GM19438 (cell line): ENCODE results near the gene DHCR7.
A peak's percentile ranks its signal among the peaks of the same experiment; 100 is the strongest.

ENCODE experiments used
- ATAC-seq: cut with Tn5 transposase; IDR thresholded peaks from one replicate; pipeline ENCODE4 v1.9.1; 2021; ENCODE audit warnings: low read depth; ENCODE audit not compliant: unreplicated experiment

DHCR7 gene

GRCh38 chr11:71458146-71459070 lies 10.2 kb upstream of the DHCR7 start:
- ATAC-seq, result no peak

DNA sequence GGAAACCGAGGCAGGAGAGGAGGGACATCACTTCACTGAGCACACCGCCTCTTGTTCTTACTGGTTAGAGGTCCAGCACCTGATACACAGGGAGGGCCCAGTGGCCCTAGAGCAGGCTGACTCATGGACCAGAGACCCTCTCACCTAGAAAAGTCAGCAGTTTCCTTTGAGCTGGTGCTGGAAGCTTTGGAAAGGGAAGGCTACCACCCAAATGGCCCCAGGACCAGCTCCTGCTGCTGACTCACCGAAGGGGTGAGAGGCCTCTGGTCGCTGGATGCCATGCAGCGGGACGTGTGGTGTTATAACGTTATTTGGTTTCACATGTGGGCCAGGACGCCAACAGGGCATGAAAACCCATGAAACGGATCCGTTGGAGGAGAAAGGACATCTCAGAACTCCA lies 8.6 kb upstream of the DHCR7 start:
- no peak for ATAC-seq

GRCh38 chr11:71456294-71456693 lies 8.1 kb upstream of the DHCR7 start:
- ATAC-seq, result no peak

GRCh38 chr11:71454470-71455113 lies 6.4 kb upstream of the DHCR7 start:
- no peak for ATAC-seq

- no peak for ATAC-seq
Observed at GRCh38 chr11:71453918-71454304, 5.7 kb upstream of the DHCR7 start.

DNA sequence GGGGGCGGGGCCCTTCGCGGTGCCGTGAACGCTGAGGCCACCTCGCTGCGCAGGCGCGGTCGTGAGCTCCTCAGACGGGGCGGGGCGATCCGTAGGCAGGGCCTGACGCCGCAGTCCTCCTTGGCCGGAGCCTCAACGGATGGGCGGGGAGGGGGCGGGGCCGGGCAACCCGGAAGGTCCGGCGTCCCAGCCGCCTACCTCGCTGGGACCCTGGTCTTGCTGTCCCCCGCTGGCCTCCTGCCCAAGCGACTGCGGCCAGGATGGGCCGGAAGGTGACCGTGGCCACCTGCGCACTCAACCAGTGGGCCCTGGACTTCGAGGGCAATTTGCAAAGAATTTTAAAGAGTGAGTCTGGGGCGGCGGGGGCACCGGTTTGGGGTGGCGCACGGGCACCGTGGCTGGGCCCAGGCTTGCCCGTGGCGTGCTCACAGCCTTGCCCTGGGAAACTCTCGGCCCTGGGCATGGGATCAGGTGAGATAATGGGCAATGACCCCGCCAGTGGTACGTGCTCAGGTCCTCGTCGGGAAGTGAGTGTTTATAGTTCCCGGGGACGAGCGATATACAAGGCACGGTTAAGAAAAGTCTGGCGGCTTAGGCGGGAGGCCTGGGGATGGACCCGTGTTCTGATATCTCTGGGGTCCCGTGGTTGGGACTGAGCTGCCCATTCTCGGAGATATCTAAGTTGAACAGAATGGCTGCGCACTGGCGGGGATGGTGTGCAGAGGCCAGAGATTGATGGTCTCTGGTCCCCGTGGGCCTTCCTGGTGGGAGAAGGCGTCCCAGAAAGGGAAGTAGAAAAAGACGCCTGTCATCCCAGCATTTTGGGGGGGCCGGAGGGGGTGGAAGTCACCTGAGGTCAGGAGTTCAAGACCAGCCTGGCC lies 5.1 kb upstream of the DHCR7 start, which contains the start of gene NADSYN1:
TSS of gene NADSYN1 (plus strand) at position 167 of the 881 bp plus-strand sequence. CDS start at position 261, 94 bp downstream.
- ATAC-seq, result peak; percentile 53

- no peak for ATAC-seq
Observed at GRCh38 chr11:71452199-71453036, 4.2 kb upstream of the DHCR7 start.

GRCh38 chr11:71451596-71452198 lies 3.5 kb upstream of the DHCR7 start:
- no peak for ATAC-seq

- no peak for ATAC-seq
Observed at GRCh38 chr11:71450939-71451338, 2.7 kb upstream of the DHCR7 start.

- no peak for ATAC-seq
Observed at GRCh38 chr11:71450507-71450906, 2.3 kb upstream of the DHCR7 start.

- no peak for ATAC-seq
Observed at GRCh38 chr11:71449596-71449995, 1.4 kb upstream of the DHCR7 start.

DNA sequence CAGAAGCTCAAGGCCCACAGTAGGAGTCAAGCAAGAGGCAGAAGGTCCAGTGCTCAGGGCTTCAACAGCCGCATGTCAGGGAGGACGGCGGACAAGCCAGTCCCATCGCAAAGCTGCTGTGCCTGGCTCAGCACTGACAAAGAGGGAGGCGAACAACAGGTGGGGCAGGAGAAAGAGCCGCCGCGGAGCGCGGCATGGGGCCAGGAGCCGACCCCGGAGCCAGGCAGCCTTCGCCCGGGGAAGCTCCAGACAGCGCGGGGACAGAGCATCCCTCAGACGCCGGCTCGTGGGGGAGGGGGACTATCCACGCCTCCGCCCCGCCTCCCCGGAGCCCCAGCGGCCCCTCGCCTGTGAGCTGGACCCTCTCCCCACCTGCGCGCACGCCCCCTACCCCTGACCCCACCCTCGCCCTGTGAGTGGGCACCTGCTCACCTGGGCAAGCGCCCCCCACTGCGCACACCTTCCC lies 369 bp downstream of the DHCR7 start:
- ATAC-seq, result peak; percentile 14

DNA sequence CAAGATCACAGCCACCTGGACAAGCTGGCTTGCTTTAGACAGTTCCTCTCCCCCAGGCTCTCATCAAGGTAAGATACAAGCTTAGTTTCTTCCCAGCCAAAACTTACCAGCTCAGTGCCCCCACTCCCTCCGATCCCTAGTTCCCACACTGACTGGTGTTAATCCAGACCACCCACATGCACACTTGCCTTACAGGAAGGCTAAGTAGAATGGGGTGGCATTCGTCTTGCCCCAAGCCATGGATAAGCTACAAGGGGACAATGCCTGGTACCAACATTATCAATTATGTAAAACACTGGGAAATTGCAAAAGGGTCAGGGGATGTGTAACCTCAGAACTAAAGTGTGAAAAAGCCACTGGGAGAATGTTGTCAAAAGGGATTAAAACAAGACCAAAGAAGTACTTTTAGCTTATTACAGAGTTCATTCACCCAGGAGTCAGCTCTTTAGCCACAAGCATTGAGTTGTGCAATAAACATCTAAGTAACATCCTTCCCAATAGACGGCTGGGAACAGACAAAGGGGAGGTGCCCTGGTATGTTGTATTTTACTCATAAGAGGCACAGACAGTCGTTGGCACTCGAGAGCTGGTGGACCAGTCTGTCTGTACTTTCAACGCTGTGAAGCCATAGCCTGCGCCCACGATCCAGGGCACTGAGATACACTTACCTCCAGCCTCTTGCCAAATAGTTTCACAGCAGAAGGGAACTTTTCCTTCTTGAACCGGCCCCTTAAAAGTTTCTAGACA lies 1.1 kb downstream of the DHCR7 start:
- ATAC-seq, result no peak

GRCh38 chr11:71446150-71446549 lies 2.0 kb downstream of the DHCR7 start:
- ATAC-seq, result no peak

DNA sequence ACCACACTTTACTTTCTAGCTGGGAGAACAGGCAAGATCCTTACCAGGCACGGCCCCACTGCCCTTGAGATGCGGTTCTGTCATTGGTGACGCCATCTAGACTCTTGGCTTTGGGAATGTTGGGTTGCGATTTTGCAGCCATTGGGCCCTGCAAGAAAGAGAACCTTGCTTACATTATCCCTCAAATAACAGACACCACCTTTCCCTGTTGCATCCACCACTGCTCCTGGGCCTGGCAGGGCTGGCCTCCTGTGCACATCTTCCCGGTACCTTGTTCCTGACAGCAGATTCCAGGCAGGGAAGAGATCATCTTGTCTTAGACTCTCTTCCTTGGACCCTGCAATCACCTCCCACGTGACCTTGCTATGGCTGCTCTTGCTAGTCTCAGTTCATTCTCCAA lies 3.4 kb downstream of the DHCR7 start:
- ATAC-seq, result no peak

DNA sequence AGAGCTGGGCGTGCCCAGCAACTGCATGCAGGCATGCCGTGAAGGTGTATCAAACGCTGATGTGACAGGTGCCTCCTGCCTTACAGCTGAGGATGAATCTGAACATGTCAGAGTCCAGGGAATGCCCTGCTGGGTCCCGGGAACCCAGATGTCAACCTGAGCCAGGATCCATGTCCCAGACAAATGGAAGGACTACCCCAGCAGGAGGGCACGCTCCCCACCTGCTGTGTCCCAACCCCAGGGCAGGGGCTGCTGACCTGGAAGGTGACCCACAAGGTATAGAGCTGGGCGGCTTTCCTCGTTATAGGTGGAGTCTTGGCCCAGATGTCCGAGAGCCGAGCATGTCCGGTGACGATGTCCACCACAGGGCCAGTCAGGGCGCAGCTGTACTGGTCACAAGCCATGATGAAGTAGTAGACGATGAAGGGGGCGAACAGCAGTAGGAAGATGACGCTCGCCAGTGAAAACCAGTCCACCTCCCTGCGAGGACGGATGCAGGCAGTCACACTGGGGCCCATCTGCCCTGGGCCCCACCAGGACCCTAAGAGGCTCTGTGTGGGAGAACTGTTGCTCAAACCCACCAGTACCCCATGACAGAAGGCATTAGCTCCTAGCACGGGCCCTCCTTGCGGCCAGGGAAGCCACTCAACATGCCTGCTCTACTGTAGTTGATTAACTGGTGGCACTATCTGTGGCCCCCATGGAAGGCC lies 4.3 kb downstream of the DHCR7 start:
- no peak for ATAC-seq

- no peak for ATAC-seq
Observed at GRCh38 chr11:71442880-71443279, 5.3 kb downstream of the DHCR7 start.

DNA sequence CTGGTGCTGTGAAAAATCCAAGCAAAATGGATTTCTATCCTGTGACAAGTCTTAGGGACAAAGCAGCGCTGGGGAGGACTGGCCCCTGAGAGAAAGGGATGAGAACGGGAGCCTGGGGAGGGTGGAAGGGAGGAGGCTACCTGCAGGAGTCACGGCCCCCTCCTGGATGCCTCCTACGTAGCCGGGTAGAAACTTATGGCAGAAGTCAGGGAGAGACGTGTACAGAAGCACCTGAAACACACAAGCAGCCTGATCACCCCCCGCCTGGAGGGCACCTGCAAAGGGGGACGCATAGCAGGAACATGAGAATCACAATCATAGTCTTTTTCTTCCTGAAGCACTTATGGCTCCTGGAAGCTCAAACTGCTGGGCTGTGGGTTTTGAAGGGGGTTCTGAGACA lies 6.1 kb downstream of the DHCR7 start:
- ATAC-seq, result no peak
